SK-N-SH (cell line): Measurements from ENCODE around the gene NRBF2.

Source experiments
- ELF1 ChIP-seq: IDR thresholded peaks from 2 replicates; pipeline ENCODE4 v1.4.0; 2012
- EP300 ChIP-seq, 2 experiments: IDR thresholded peaks; 2 replicates each; pipeline versions ENCODE4 v1.4.0 to v1.6.1; 2012; ENCODE audit warnings: borderline replicate concordance in 1 of 2, low read depth in 1 of 2, low read length in 1 of 2
- JUND ChIP-seq: IDR thresholded peaks from 2 replicates; pipeline ENCODE4 v1.4.0; 2012
- MEF2A ChIP-seq: IDR thresholded peaks from 2 replicates; pipeline ENCODE4 v1.4.0; 2012; ENCODE audit warnings: low read depth, borderline replicate concordance
- RCOR1 ChIP-seq: fragments of 150-350 bp; IDR thresholded peaks from 2 replicates; pipeline ENCODE4 v1.6.1; 2017; ENCODE audit warnings: antibody characterized with exemption, low read length
- SIN3A ChIP-seq: IDR thresholded peaks from 2 replicates; pipeline ENCODE4 v1.6.1; 2012; ENCODE audit warnings: low read depth, mild to moderate bottlenecking, low read length, moderate library complexity, borderline replicate concordance
- TF ChIP-seq, protein P1 (sequence below): fragments of 200-600 bp; sonication (generic); IDR thresholded peaks from 2 replicates; pipeline ENCODE4 v1.6.1; 2017; ENCODE audit warnings: antibody characterized with exemption, mild to moderate bottlenecking, moderate library complexity

DNA sequence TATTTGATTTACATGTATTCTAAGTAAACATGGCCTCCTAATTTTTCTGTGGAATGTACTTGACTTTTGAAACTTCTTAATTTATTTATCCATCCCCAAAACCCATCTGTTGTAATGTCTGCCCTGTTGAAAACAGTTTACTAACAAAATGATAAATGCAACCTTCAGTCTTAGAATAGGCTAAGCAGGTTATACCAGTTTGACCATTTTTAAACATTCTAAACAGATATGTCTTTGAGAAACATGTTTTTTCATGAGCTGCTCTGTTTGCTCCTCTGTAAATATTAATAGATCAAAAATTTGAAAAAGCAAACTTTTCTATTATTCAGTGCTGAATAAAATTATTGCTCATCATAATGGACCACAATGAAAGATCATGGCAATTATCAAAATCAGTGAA lies 33.4 kb upstream of the NRBF2 start:
- TF ChIP-seq, protein P1, sequence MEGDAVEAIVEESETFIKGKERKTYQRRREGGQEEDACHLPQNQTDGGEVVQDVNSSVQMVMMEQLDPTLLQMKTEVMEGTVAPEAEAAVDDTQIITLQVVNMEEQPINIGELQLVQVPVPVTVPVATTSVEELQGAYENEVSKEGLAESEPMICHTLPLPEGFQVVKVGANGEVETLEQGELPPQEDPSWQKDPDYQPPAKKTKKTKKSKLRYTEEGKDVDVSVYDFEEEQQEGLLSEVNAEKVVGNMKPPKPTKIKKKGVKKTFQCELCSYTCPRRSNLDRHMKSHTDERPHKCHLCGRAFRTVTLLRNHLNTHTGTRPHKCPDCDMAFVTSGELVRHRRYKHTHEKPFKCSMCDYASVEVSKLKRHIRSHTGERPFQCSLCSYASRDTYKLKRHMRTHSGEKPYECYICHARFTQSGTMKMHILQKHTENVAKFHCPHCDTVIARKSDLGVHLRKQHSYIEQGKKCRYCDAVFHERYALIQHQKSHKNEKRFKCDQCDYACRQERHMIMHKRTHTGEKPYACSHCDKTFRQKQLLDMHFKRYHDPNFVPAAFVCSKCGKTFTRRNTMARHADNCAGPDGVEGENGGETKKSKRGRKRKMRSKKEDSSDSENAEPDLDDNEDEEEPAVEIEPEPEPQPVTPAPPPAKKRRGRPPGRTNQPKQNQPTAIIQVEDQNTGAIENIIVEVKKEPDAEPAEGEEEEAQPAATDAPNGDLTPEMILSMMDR, result no peak
- no peak for TF ChIP-seq SIN3A
- TF ChIP-seq JUND, result no peak
- TF ChIP-seq EP300 (IDR thresholded peaks at IDR 0.05; ENCODE audit: borderline replicate concordance in 1 of 2, low read depth in 1 of 2, low read length in 1 of 2), result no peak
- TF ChIP-seq MEF2A, result no peak
- no peak for TF ChIP-seq ELF1
- no peak for TF ChIP-seq RCOR1
